Ovary (tissue), 3 donors: Measurements from ENCODE around the gene ARID2.

Experiments
- EP300 ChIP-seq: sonication (generic); formaldehyde crosslinking; IDR thresholded peaks from one replicate; pipeline ENCODE4 v1.6.1; 2017; ENCODE audit warnings: antibody characterized with exemption
- TF ChIP-seq, protein P1 (sequence below), 3 donors: fragments of 450-650 bp in 2 of 3; fragments of 200-600 bp in 1 of 3; IDR thresholded peaks; one replicate each; pipeline versions ENCODE4 v1.5.1 to v1.8.0; 2016 to 2022; ENCODE audit warnings: antibody characterized with exemption in 3 of 3, mild to moderate bottlenecking in 1 of 3
- donor health status: DM: no; HTN: no; CAD: no.

DNA sequence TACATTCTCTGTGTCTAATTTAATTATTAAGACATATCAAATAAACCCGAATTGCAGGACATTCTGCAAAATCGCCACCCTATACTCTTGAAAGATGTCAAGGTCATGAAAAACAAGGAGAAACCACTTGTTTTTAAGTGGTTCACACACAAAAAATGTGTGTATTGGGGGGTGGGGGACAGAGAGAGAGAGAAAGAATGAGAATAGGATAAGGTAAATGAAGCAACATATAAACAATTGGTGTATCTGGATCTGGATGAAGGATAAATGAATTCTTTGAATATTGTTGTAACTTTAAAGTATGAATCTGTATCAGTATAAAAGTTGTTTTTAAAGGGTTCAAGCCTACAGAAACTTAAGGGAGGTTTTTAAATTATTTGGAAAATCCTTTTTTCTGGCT is 72.1 kb downstream of the ARID2 start:
- TF ChIP-seq, protein P1, sequence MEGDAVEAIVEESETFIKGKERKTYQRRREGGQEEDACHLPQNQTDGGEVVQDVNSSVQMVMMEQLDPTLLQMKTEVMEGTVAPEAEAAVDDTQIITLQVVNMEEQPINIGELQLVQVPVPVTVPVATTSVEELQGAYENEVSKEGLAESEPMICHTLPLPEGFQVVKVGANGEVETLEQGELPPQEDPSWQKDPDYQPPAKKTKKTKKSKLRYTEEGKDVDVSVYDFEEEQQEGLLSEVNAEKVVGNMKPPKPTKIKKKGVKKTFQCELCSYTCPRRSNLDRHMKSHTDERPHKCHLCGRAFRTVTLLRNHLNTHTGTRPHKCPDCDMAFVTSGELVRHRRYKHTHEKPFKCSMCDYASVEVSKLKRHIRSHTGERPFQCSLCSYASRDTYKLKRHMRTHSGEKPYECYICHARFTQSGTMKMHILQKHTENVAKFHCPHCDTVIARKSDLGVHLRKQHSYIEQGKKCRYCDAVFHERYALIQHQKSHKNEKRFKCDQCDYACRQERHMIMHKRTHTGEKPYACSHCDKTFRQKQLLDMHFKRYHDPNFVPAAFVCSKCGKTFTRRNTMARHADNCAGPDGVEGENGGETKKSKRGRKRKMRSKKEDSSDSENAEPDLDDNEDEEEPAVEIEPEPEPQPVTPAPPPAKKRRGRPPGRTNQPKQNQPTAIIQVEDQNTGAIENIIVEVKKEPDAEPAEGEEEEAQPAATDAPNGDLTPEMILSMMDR (IDR thresholded peaks at IDR 0.05) = no peak
- TF ChIP-seq EP300 = no peak
